Measurements from ENCODE around the gene TNFRSF18. TPM values are rescaled to one million over a fixed set of nuclear protein-coding genes. Genes with fewer than 3 reads are reported as not detected.

The TNFRSF18 gene
- total and polyA plus RNA-seq, 10 of the 15 experiments (the other 5 are each of a cell fraction or from before 2014, with no cell fraction given), result 0.18 to 7.5 (median 1.5) TPM; not detected in 1

GRCh38 chr1:1225913-1226312 is 19.5 kb upstream of the TNFRSF18 start:
- H3K4me2 ChIP-seq (ENCODE audit: control insufficient read depth, insufficient read depth), result no peak overlapping the region
- ChIA-PET CTCF (no interaction called here), RAD21 (ENCODE audit: unreplicated experiment) (no interaction called here), SMC1A (ENCODE audit: uncharacterized antibody, unreplicated experiment) (no interaction called here), POLR2A (interaction anchor here (0.5 kb wide), 1 partner anchor 39 kb away, joined by 3 read pairs; no protein-coding TSS in a partner anchor)
- intact Hi-C loops (cut with micrococcal nuclease; ENCODE audit: unreplicated experiment), result no loop called here
- no peaks in the 10 kb centered on the region for H3K27me3 ChIP-seq (replicated peaks in 1 of 2; ENCODE audit: control insufficient read depth in 2 of 2, insufficient read depth in 2 of 2, low read length in 1 of 2)
- peaks cover 7 to 42% of the 10 kb centered on the region in 2 experiments; a peak in 3 of 4 replicates for H3K36me3 ChIP-seq (ENCODE audit: control insufficient read depth in 2 of 2, insufficient read depth in 2 of 2, low read length in 1 of 2)
- in situ Hi-C loops (cut with MboI), result no loop called here
- ATAC-seq, result no peak
- peaks cover 34% of the 10 kb centered on the region for H3K79me2 ChIP-seq (ENCODE audit: control insufficient read depth, insufficient read depth, low read length)
- H4K20me1 ChIP-seq (ENCODE audit: control insufficient read depth, insufficient read depth), result no peaks in the 10 kb centered on the region
- WGBS (ENCODE audit: insufficient coverage, insufficient replicate concordance, low lambda C conversion rate, missing lambda C conversion rate), result 94% methylated on average over 18 of the region's 18 CpGs
- H3K9ac ChIP-seq (ENCODE audit: control insufficient read depth, insufficient read depth, low read length), result no peak overlapping the region
- no peaks in the 10 kb centered on the region for H3K9me3 ChIP-seq (replicated peaks; ENCODE audit: control insufficient read depth, insufficient read depth, low read length)
- DNase-seq (ENCODE audit: low read depth, low spot score), result no peak
- H3K4me1 ChIP-seq (ENCODE audit: control insufficient read depth, insufficient read depth, low read length), result peaks cover 4% of the 10 kb centered on the region
- no peak overlapping the region for H3K27ac ChIP-seq (ENCODE audit: control insufficient read depth, insufficient read depth)
- no peak overlapping the region for H2AFZ ChIP-seq (ENCODE audit: control insufficient read depth, low read depth, low read length)
- BruUV-seq (replicated peaks), result no TSS peak
- no peak for FAIRE-seq
- no peak overlapping the region for H3K4me3 ChIP-seq
- TF ChIP-seq BCLAF1 (IDR thresholded peaks at IDR 0.05), result no peak
- TF ChIP-seq ETV6 (conservative IDR thresholded peaks at IDR 0.05 in 1 of 2, IDR thresholded peaks at IDR 0.05 in 1 of 2; ENCODE audit: borderline replicate concordance in 1 of 2, low read depth in 1 of 2), result no peak
- TF ChIP-seq RAD21 (IDR thresholded peaks at IDR 0.05; ENCODE audit: insufficient read depth, low read depth, low read length), result no peak
- no peak for TF ChIP-seq PML (IDR thresholded peaks at IDR 0.05; ENCODE audit: low read length)
- TF ChIP-seq CBX5 (IDR thresholded peaks at IDR 0.05; ENCODE audit: low read depth), result no peak
- TF ChIP-seq CEBPB (IDR thresholded peaks at IDR 0.05; ENCODE audit: borderline replicate concordance in 1 of 2, low read depth in 2 of 2, low read length in 2 of 2), result no peak
- TF ChIP-seq IKZF2 (IDR thresholded peaks at IDR 0.05), result no peak
- TF ChIP-seq NFYB (IDR thresholded peaks at IDR 0.05; ENCODE audit: insufficient read depth, low read depth, low read length), result no peak
- no peak for TF ChIP-seq SP1 (IDR thresholded peaks at IDR 0.05; ENCODE audit: low read depth, low read length)
- no peak for TF ChIP-seq YY1 (IDR thresholded peaks at IDR 0.05; ENCODE audit: low read depth, low read length)
- no peak for TF ChIP-seq POLR2AphosphoS5 (IDR thresholded peaks at IDR 0.05; ENCODE audit: low read length)
- no peak for TF ChIP-seq NFYA (IDR thresholded peaks at IDR 0.05; ENCODE audit: borderline replicate concordance, low read depth, low read length)
- no peak for TF ChIP-seq ZBTB11 (CRISPR knock-in tag; IDR thresholded peaks at IDR 0.05)
- no peak for TF ChIP-seq PRDM15 (CRISPR knock-in tag; IDR thresholded peaks at IDR 0.05)
- no peak for TF ChIP-seq WRNIP1 (IDR thresholded peaks at IDR 0.05; ENCODE audit: borderline replicate concordance, low read depth, low read length)
